Measurements from ENCODE around the gene OR2T10.
"Not testable (repeated sequence)": the region's sequence is repeated elsewhere in the genome, so short reads cannot be mapped to it uniquely, and the experiment has no call there.

DNA sequence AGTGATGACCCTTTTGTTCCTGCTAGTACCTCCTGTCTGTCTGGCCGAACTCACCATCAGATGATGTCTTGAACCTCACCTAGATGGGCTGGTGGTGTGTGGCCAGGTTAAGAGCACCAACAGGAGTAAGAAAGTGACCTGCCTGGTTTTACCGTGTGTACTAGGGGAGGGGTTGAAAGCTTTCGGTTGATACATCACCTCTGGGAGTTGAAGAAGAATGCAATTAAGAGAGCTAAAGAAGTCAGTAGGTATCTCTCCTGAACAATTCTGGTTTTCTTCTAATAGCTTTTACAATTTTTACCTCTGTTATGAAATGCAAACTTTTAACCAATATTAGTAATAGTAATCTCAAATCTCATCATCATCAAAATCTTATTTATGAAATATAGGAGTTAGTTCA is 34.8 kb downstream of the OR2T10 start, which contains the start of gene OR2T29:
- TF ChIP-seq, protein P1, sequence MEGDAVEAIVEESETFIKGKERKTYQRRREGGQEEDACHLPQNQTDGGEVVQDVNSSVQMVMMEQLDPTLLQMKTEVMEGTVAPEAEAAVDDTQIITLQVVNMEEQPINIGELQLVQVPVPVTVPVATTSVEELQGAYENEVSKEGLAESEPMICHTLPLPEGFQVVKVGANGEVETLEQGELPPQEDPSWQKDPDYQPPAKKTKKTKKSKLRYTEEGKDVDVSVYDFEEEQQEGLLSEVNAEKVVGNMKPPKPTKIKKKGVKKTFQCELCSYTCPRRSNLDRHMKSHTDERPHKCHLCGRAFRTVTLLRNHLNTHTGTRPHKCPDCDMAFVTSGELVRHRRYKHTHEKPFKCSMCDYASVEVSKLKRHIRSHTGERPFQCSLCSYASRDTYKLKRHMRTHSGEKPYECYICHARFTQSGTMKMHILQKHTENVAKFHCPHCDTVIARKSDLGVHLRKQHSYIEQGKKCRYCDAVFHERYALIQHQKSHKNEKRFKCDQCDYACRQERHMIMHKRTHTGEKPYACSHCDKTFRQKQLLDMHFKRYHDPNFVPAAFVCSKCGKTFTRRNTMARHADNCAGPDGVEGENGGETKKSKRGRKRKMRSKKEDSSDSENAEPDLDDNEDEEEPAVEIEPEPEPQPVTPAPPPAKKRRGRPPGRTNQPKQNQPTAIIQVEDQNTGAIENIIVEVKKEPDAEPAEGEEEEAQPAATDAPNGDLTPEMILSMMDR (IDR thresholded peaks at IDR 0.05) = not testable (repeated sequence)
- TF ChIP-seq POLR2A (IDR thresholded peaks at IDR 0.05) = not testable (repeated sequence)

Data from Peyer's patch (tissue), 4 donors.